ENCODE results near the gene CLRN3.

CLRN3 gene

DNA sequence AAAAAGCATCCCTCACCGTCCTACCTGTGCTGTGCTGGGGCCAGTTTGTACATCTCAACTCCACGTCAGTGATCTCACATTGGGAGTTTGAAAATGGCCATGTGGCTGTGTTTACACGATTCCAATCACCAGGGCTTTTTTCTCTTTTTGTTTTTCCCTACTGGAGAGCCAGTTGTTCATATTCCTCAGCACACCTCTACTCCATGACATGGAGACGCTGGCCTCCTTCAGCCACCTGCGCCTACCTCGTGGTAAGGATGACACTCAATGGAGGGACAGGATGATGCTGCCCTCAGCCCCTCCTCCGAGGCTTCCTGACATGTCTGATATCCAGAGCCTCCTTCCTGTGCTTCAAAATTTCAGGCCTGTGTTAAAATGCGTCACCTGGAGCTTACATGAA is 10.3 kb downstream of the CLRN3 start:
- TF ChIP-seq, protein P1, sequence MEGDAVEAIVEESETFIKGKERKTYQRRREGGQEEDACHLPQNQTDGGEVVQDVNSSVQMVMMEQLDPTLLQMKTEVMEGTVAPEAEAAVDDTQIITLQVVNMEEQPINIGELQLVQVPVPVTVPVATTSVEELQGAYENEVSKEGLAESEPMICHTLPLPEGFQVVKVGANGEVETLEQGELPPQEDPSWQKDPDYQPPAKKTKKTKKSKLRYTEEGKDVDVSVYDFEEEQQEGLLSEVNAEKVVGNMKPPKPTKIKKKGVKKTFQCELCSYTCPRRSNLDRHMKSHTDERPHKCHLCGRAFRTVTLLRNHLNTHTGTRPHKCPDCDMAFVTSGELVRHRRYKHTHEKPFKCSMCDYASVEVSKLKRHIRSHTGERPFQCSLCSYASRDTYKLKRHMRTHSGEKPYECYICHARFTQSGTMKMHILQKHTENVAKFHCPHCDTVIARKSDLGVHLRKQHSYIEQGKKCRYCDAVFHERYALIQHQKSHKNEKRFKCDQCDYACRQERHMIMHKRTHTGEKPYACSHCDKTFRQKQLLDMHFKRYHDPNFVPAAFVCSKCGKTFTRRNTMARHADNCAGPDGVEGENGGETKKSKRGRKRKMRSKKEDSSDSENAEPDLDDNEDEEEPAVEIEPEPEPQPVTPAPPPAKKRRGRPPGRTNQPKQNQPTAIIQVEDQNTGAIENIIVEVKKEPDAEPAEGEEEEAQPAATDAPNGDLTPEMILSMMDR (IDR thresholded peaks at IDR 0.05; ENCODE audit: borderline replicate concordance, insufficient read depth, low read depth, low read length), result no peak
- no peak overlapping the region for H3K4me3 ChIP-seq (ENCODE audit: low read depth, low read length)

DNA sequence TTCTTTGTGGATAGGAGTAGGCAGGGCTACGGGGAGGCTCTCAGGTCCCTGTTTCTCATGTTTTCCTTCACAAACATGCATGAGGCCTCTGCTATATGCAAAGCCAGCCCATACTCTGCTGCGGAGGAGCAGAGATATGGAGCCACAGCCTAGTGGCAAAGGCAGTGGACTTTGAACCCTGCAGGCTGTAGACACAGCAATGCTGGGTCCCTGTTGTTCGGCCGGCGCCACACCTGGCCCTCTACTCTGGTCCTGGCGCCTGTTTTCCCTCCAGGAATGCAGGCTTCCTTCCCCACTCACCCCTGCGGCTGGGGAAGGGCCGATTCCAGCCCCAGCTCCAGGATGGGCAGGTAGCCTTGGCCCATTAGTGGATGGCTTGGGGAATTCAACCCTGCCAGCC is 11.5 kb downstream of the CLRN3 start:
- H3K4me3 ChIP-seq (ENCODE audit: low read depth, low read length), result no peak overlapping the region
- TF ChIP-seq, protein P1 (IDR thresholded peaks at IDR 0.05; ENCODE audit: borderline replicate concordance, insufficient read depth, low read depth, low read length), result no peak

DNA sequence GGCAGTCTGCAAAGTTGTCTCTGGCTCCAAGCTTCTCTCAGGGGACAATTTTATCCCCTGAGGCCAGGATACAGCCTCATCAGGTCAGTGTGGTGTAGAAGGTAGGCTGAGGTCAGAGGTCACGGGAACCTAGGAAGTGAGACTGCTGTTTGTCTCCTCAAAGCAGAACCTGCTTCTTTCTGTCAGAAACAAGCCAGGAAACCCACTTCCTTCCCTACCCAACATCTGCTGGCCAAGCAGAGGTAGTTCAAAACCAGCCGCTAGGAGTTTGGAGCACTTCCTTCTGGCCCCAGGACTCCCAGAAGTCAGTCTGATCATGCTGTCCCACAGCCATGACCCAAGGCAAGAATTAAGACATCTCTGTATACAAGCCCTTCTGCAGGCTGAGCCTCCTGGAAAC is 12.2 kb downstream of the CLRN3 start:
- TF ChIP-seq, protein P1 (IDR thresholded peaks at IDR 0.05; ENCODE audit: borderline replicate concordance, insufficient read depth, low read depth, low read length), result no peak
- no peak overlapping the region for H3K4me3 ChIP-seq (ENCODE audit: low read depth, low read length)

DNA sequence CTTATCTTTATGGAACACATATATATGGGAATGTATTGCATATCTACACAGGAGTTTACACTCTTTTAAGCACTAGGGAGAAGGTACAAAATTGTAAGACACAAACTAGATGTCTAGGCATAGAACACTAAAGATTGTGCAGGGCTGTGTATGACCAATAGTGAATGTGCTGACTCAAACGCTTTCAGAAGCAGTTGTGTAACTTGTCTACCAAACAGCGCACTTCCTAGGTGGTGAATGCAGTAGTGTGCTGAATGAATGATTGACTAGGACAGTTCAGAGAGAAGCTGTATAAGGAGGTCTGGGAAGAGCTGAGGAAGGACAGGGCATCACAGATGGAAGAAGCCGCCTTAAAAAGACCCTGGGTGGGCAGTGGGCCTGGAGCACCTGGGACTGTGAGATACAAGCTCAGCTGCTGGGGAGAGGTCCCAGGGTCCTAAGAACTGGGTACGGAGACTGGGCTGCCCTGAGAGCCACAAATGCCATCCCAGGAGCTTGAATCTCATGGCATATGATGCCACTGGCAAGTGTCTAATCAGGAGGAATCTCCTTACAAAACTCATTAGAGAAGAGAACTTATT is 14.2 kb downstream of the CLRN3 start:
- TF ChIP-seq, protein P1 (IDR thresholded peaks at IDR 0.05; ENCODE audit: borderline replicate concordance, insufficient read depth, low read depth, low read length), result no peak
- H3K4me3 ChIP-seq (ENCODE audit: low read depth, low read length), result no peak overlapping the region

DNA sequence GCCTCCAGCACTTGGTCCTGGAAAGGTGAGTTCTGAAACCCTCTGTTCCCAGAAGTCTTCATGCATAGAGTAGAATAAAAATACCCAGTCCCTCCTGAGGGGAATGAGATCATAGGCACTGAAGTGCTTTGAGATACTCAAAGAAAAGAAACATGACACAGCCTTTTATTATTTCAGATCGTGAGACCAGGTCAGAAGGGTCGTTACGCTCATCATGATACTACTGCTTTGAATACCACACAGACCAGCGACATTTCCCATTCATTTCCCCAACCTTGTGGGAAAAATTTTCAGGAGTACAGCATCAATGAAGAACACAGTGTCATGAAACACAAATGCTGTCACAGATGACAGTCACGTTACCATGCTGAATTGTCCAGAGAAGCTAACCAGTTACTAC is 15.0 kb downstream of the CLRN3 start:
- TF ChIP-seq, protein P1 (IDR thresholded peaks at IDR 0.05; ENCODE audit: borderline replicate concordance, insufficient read depth, low read depth, low read length), result no peak
- H3K4me3 ChIP-seq (ENCODE audit: low read depth, low read length), result no peak overlapping the region

DNA sequence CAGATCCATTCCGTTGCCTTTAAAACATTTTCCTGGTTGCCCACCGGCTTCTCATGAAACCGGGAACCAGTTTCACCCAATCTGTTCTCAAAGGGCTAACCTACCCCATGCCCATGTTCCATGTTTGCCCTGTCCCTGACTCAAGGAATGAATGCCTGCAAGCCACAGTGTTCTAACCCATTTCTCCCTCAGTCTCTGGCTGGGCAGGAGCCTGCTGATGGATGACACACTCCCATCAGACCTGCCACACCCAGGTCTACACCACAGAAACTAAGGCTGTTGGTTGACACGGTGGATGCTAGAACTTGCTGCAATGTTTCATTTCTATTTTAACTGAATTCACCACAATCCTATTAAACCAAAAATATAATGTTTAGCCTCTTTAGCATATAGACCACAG is 15.6 kb downstream of the CLRN3 start:
- no peak overlapping the region for H3K4me3 ChIP-seq (ENCODE audit: low read depth, low read length)
- TF ChIP-seq, protein P1 (IDR thresholded peaks at IDR 0.05; ENCODE audit: borderline replicate concordance, insufficient read depth, low read depth, low read length), result no peak

DNA sequence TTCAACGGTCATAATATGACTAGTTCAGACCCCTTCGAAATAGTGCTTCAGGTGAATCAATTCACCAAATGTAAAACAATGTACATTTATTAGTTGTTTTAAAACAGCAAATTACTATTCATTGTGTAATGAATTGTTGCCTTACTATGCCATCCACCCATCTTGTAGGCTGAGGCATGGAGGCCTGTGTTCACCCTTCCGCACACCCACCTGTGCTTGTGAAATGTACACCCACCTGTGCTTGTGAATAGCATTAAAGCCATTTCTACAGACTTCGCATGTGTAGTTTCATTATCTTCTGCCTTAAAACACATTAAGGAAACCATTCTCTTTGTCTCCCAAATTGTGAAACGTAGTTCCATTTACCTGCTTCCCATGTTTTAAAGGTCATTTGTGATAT is 16.8 kb downstream of the CLRN3 start:
- no peak overlapping the region for H3K4me3 ChIP-seq (ENCODE audit: low read depth, low read length)
- TF ChIP-seq, protein P1 (IDR thresholded peaks at IDR 0.05; ENCODE audit: borderline replicate concordance, insufficient read depth, low read depth, low read length), result no peak

Measured in GM12875 (cell line).